GM23338 (cell line): ENCODE data around the gene CNPY1. TPM values are rescaled to one million over a fixed set of nuclear protein-coding genes. Genes with fewer than 3 reads are reported as not detected.

Experiments used
- ATAC-seq: fragments of 200-7000 bp; cut with Tn5 transposase; 3 replicates; pipeline ENCODE4 v1.9.1; 2020
- DNase-seq: peaks from one replicate; pipeline ENCODE4 v3.0.0-alpha.2; 2015; ENCODE audit warnings: low spot score
- H2AFZ ChIP-seq: fragments of 200-600 bp; sonication (generic); 2 replicates; pipeline ENCODE4 v1.8.0; 2016; ENCODE audit warnings: antibody characterized with exemption, mild to moderate bottlenecking, moderate library complexity
- H3F3A ChIP-seq: fragments of 200-600 bp; sonication (generic); replicated peaks from 2 replicates; pipeline ENCODE4 v1.8.0; 2017; ENCODE audit warnings: antibody characterized with exemption, mixed run types, low read depth
- H3K27ac ChIP-seq: fragments of 200-600 bp; sonication (generic); 2 replicates; pipeline ENCODE4 v1.6.1; 2016; ENCODE audit warnings: low read depth
- H3K27me3 ChIP-seq: fragments of 200-600 bp; sonication (generic); 2 replicates; pipeline ENCODE4 v1.8.0; 2016; ENCODE audit warnings: mild to moderate bottlenecking, mixed run types, moderate library complexity; ENCODE audit not compliant: insufficient read depth
- H3K36me3 ChIP-seq: fragments of 200-600 bp; sonication (generic); 2 replicates; pipeline ENCODE4 v1.8.0; 2016; ENCODE audit warnings: mild to moderate bottlenecking; ENCODE audit not compliant: insufficient read depth
- H3K4me1 ChIP-seq: fragments of 200-600 bp; sonication (generic); 2 replicates; pipeline ENCODE4 v1.8.0; 2016; ENCODE audit warnings: mild to moderate bottlenecking, moderate library complexity; ENCODE audit not compliant: insufficient read depth
- H3K4me2 ChIP-seq: fragments of 200-600 bp; sonication (generic); 2 replicates; pipeline ENCODE4 v1.7.1; 2017; ENCODE audit warnings: mixed run types
- H3K4me3 ChIP-seq: fragments of 200-600 bp; sonication (generic); 2 replicates; pipeline ENCODE4 v1.6.1; 2016; ENCODE audit warnings: mixed run types
- H3K79me2 ChIP-seq: fragments of 200-600 bp; sonication (generic); replicated peaks from 2 replicates; pipeline ENCODE4 v1.8.0; 2017; ENCODE audit warnings: mild to moderate bottlenecking; ENCODE audit not compliant: insufficient read depth
- H3K9me2 ChIP-seq: fragments of 200-600 bp; sonication (generic); 2 replicates; pipeline ENCODE4 v1.8.0; 2017; ENCODE audit not compliant: insufficient read depth
- H4K20me1 ChIP-seq: fragments of 200-600 bp; sonication (generic); replicated peaks from 2 replicates; pipeline ENCODE4 v1.8.0; 2017; ENCODE audit warnings: mild to moderate bottlenecking; ENCODE audit not compliant: insufficient read depth
- H3K27ac Mint-ChIP-seq: 2 replicates; pipeline ENCODE4 v1.8.0; 2020; ENCODE audit warnings: inconsistent platforms, mild to moderate bottlenecking, moderate library complexity, mixed read lengths
- H3K27me3 Mint-ChIP-seq: 3 replicates; pipeline ENCODE4 v1.8.0; 2022; ENCODE audit warnings: low read depth, mild to moderate bottlenecking, moderate library complexity, mixed read lengths, inconsistent platforms; ENCODE audit not compliant: insufficient read depth, poor library complexity
- H3K36me3 Mint-ChIP-seq: 3 replicates; pipeline ENCODE4 v1.8.0; 2021; ENCODE audit warnings: low read depth, mild to moderate bottlenecking, inconsistent platforms, moderate library complexity, mixed read lengths
- H3K4me1 Mint-ChIP-seq: 3 replicates; pipeline ENCODE4 v1.8.0; 2020; ENCODE audit warnings: mild to moderate bottlenecking, inconsistent platforms, mixed read lengths
- H3K4me3 Mint-ChIP-seq: 3 replicates; pipeline ENCODE4 v1.8.0; 2021; ENCODE audit warnings: moderate library complexity, mild to moderate bottlenecking, inconsistent platforms, mixed read lengths
- H3K9me3 Mint-ChIP-seq: 3 replicates; pipeline ENCODE4 v1.8.0; 2020; ENCODE audit warnings: moderate library complexity, mild to moderate bottlenecking, inconsistent platforms, mixed read lengths
- CREB1 ChIP-seq: fragments of 250-450 bp; sonication (Bioruptor Pico); IDR thresholded peaks from 2 replicates; pipeline ENCODE4 v1.5.0; 2020; ENCODE audit warnings: low read depth, mild to moderate bottlenecking, moderate library complexity
- CTCF ChIP-seq, 2 experiments: fragments of 200-600 bp in 1 of 2; sonication (generic) in 1 of 2; conservative IDR thresholded peaks; 2 replicates each; pipeline versions ENCODE4 v1.5.1 to v1.6.1; 2016 to 2017; ENCODE audit warnings: antibody characterized with exemption in 2 of 2, low read depth in 2 of 2, mild to moderate bottlenecking in 2 of 2, moderate library complexity in 1 of 2
- ETS1 ChIP-seq: IDR thresholded peaks from 2 replicates; pipeline ENCODE4 v1.6.1; 2016; ENCODE audit warnings: antibody characterized with exemption
- EZH2 ChIP-seq: fragments of 200-600 bp; sonication (generic); IDR thresholded peaks from one replicate; pipeline ENCODE4 v1.8.0; 2017; ENCODE audit warnings: antibody characterized with exemption, mild to moderate bottlenecking, low read depth; ENCODE audit not compliant: unreplicated experiment
- EZH2phosphoT487 ChIP-seq: fragments of 200-600 bp; sonication (generic); IDR thresholded peaks from one replicate; pipeline ENCODE4 v1.8.1; 2018; ENCODE audit warnings: antibody characterized with exemption; ENCODE audit not compliant: unreplicated experiment
- JUNB ChIP-seq: IDR thresholded peaks from one replicate; pipeline ENCODE4 v1.6.1; 2016; ENCODE audit warnings: antibody characterized with exemption; ENCODE audit not compliant: unreplicated experiment
- NANOG ChIP-seq: IDR thresholded peaks from 2 replicates; pipeline ENCODE4 v1.6.1; 2016; ENCODE audit warnings: antibody characterized with exemption, borderline replicate concordance
- POLR2AphosphoS5 ChIP-seq: IDR thresholded peaks from 2 replicates; pipeline ENCODE4 v1.6.1; 2016; ENCODE audit warnings: antibody characterized with exemption, low read depth
- STAT1 ChIP-seq: IDR thresholded peaks from one replicate; pipeline ENCODE4 v1.6.1; 2016; ENCODE audit warnings: antibody characterized with exemption; ENCODE audit not compliant: unreplicated experiment
- ZNF114 ChIP-seq: fragments of 250-450 bp; sonication (Bioruptor Pico); IDR thresholded peaks from 2 replicates; pipeline ENCODE4 v1.5.0; 2020; ENCODE audit warnings: mild to moderate bottlenecking, moderate library complexity
- ZNF331 ChIP-seq: fragments of 250-450 bp; sonication (Bioruptor Pico); IDR thresholded peaks from 2 replicates; pipeline ENCODE4 v1.5.0; 2020; ENCODE audit warnings: low read depth, mild to moderate bottlenecking, moderate library complexity
- polyA plus RNA-seq: library from polyadenylated mRNA; unstranded; fragments of >200 nt; fragmentation: Nextera tagmentation; extraction: Ambion mirVana; gene quantifications from 2 replicates; pipeline ENCODE4 v1.2.1, GENCODE V29; 2016
- total RNA-seq: library from RNA; depleted of rRNA; stranded (reverse); fragments of >200 nt; shearing (Covaris generic); gene quantifications from 2 replicates; pipeline ENCODE4 v1.2.3, GENCODE V29; 2014
- TF ChIP-seq, protein P1 (sequence below): IDR thresholded peaks from one replicate; pipeline ENCODE4 v1.6.1; 2018; ENCODE audit warnings: antibody characterized with exemption; ENCODE audit not compliant: unreplicated experiment
- TF ChIP-seq, protein P2 (sequence below): fragments of 250-450 bp; sonication (Bioruptor Pico); IDR thresholded peaks from 2 replicates; pipeline ENCODE4 v1.5.0; 2020; ENCODE audit warnings: mild to moderate bottlenecking, moderate library complexity

The CNPY1 gene
- total and polyA plus RNA-seq, 2 experiments from 2014 or later = not detected

DNA sequence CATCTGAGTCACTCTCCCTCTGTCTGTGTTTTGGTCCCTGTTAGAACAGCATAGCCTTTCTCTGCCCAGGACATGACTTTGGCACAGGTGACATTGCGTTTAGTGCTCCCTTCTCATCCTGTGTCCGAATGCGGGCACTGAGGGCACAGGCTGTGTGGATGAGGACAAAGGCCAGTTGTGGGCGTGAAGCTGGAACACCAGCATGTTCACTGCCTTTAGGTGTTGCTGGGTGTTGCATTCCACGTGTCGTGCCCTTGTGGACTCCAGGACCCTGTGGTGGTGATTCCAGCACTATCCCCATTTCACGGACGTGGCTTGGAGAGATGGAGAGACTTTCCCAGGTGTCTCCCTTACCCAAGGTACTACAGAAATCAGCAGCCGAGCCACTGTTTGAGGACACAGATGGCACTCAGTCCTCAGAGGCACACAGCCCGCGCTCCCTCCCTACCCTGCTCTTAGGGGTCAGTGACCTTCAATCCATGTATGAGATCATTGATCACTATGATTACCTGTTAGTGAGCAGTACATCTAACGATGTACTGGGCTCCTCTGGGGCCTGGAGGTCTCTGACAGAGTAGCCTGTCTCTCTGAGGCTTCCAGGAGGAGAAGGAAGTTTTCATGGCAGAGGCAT is 917 bp upstream of the CNPY1 start:
- Mint-ChIP-seq H3K4me1 (peaks cover 11% of the 10 kb centered on the region), H3K27ac (no peak overlapping the region), H3K4me3 (no peak overlapping the region), H3K27me3 (peaks cover 12% of the 10 kb centered on the region), H3K36me3 (no peaks in the 10 kb centered on the region), H3K9me3 (no peaks in the 10 kb centered on the region; the same call in 2 of the 3 replicates)
- ATAC-seq (no peak), DNase-seq (no peak)
- no peaks in the 10 kb centered on the region for H3K27me3 ChIP-seq
- TF ChIP-seq ZNF331 (CRISPR knock-in tag) (no peak), POLR2AphosphoS5 (no peak), CTCF (conservative IDR thresholded peaks at IDR 0.05; ENCODE audit: low read depth in 2 of 2) (no peak), EZH2 (no peak), ETS1 (no peak), STAT1 (no peak), CREB1 (CRISPR knock-in tag) (no peak), EZH2phosphoT487 (no peak), ZNF114 (CRISPR knock-in tag) (no peak), JUNB (no peak), NANOG (no peak)
- TF ChIP-seq, protein P1, sequence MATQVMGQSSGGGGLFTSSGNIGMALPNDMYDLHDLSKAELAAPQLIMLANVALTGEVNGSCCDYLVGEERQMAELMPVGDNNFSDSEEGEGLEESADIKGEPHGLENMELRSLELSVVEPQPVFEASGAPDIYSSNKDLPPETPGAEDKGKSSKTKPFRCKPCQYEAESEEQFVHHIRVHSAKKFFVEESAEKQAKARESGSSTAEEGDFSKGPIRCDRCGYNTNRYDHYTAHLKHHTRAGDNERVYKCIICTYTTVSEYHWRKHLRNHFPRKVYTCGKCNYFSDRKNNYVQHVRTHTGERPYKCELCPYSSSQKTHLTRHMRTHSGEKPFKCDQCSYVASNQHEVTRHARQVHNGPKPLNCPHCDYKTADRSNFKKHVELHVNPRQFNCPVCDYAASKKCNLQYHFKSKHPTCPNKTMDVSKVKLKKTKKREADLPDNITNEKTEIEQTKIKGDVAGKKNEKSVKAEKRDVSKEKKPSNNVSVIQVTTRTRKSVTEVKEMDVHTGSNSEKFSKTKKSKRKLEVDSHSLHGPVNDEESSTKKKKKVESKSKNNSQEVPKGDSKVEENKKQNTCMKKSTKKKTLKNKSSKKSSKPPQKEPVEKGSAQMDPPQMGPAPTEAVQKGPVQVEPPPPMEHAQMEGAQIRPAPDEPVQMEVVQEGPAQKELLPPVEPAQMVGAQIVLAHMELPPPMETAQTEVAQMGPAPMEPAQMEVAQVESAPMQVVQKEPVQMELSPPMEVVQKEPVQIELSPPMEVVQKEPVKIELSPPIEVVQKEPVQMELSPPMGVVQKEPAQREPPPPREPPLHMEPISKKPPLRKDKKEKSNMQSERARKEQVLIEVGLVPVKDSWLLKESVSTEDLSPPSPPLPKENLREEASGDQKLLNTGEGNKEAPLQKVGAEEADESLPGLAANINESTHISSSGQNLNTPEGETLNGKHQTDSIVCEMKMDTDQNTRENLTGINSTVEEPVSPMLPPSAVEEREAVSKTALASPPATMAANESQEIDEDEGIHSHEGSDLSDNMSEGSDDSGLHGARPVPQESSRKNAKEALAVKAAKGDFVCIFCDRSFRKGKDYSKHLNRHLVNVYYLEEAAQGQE = no peak
- TF ChIP-seq, protein P2, sequence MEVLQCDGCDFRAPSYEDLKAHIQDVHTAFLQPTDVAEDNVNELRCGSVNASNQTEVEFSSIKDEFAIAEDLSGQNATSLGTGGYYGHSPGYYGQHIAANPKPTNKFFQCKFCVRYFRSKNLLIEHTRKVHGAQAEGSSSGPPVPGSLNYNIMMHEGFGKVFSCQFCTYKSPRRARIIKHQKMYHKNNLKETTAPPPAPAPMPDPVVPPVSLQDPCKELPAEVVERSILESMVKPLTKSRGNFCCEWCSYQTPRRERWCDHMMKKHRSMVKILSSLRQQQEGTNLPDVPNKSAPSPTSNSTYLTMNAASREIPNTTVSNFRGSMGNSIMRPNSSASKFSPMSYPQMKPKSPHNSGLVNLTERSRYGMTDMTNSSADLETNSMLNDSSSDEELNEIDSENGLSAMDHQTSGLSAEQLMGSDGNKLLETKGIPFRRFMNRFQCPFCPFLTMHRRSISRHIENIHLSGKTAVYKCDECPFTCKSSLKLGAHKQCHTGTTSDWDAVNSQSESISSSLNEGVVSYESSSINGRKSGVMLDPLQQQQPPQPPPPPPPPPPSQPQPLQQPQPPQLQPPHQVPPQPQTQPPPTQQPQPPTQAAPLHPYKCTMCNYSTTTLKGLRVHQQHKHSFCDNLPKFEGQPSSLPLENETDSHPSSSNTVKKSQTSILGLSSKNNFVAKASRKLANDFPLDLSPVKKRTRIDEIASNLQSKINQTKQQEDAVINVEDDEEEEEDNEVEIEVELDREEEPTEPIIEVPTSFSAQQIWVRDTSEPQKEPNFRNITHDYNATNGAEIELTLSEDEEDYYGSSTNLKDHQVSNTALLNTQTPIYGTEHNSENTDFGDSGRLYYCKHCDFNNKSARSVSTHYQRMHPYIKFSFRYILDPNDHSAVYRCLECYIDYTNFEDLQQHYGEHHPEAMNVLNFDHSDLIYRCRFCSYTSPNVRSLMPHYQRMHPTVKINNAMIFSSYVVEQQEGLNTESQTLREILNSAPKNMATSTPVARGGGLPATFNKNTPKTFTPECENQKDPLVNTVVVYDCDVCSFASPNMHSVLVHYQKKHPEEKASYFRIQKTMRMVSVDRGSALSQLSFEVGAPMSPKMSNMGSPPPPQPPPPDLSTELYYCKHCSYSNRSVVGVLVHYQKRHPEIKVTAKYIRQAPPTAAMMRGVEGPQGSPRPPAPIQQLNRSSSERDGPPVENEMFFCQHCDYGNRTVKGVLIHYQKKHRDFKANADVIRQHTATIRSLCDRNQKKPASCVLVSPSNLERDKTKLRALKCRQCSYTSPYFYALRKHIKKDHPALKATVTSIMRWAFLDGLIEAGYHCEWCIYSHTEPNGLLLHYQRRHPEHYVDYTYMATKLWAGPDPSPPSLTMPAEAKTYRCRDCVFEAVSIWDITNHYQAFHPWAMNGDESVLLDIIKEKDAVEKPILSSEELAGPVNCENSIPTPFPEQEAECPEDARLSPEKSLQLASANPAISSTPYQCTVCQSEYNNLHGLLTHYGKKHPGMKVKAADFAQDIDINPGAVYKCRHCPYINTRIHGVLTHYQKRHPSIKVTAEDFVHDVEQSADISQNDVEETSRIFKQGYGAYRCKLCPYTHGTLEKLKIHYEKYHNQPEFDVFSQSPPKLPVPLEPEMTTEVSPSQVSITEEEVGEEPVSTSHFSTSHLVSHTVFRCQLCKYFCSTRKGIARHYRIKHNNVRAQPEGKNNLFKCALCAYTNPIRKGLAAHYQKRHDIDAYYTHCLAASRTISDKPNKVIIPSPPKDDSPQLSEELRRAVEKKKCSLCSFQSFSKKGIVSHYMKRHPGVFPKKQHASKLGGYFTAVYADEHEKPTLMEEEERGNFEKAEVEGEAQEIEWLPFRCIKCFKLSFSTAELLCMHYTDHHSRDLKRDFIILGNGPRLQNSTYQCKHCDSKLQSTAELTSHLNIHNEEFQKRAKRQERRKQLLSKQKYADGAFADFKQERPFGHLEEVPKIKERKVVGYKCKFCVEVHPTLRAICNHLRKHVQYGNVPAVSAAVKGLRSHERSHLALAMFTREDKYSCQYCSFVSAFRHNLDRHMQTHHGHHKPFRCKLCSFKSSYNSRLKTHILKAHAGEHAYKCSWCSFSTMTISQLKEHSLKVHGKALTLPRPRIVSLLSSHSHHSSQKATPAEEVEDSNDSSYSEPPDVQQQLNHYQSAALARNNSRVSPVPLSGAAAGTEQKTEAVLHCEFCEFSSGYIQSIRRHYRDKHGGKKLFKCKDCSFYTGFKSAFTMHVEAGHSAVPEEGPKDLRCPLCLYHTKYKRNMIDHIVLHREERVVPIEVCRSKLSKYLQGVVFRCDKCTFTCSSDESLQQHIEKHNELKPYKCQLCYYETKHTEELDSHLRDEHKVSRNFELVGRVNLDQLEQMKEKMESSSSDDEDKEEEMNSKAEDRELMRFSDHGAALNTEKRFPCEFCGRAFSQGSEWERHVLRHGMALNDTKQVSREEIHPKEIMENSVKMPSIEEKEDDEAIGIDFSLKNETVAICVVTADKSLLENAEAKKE (CRISPR knock-in tag) = no peak
- no peaks in the 10 kb centered on the region for H3F3A ChIP-seq
- H3K36me3 ChIP-seq = no peaks in the 10 kb centered on the region
- H3K4me1 ChIP-seq = no peaks in the 10 kb centered on the region
- H2AFZ ChIP-seq = no peak overlapping the region
- no peak overlapping the region for H3K27ac ChIP-seq
- H3K4me2 ChIP-seq = no peak overlapping the region
- H3K79me2 ChIP-seq = no peaks in the 10 kb centered on the region
- H3K9me2 ChIP-seq = no peaks in the 10 kb centered on the region
- no peak overlapping the region for H3K4me3 ChIP-seq
- H4K20me1 ChIP-seq = no peaks in the 10 kb centered on the region
